ENCODE data around the gene NACAD.

NACAD gene

DNA sequence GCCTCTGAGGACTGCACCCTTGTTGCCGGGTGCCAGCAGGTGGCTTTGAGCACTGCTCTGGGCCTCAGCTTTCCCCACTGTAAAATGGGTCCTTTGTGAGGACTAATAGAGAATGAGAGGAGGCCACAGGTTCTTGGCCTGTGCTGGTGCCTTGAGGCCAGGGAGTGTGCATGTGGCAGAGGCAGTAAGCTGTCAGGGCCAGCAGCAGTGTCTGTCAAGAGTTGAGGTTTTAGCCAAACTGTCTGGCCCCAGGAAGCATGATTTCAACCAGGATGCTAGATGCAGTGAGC, 13.5 kb downstream of the NACAD start:
- Histone ChIP-seq H2AFZ (ENCODE audit: low read depth, low read length) (no peak overlapping the region), H3K27ac (ENCODE audit: low read length) (no peak overlapping the region), H3K9me3 (ENCODE audit: insufficient read depth, low read length, severe bottlenecking) (no peaks in the 10 kb centered on the region), H3K4me2 (ENCODE audit: insufficient read depth, low read length) (no peak overlapping the region), H3K4me1 (ENCODE audit: insufficient read depth, low read length) (no peaks in the 10 kb centered on the region), H3K36me3 (ENCODE audit: insufficient read depth, low read length) (peaks cover 69% of the 10 kb centered on the region), H3K79me2 (ENCODE audit: insufficient read depth, low read length) (peaks cover 2% of the 10 kb centered on the region), H3K9ac (ENCODE audit: low read depth, low read length) (no peak overlapping the region), H3K4me3 (ENCODE audit: low read depth in 1 of 2, low read length in 2 of 2) (no peak overlapping the region), H3K27me3 (ENCODE audit: insufficient read depth, low read length, poor library complexity) (no peaks in the 10 kb centered on the region), H4K20me1 (ENCODE audit: insufficient read depth, low read length) (peaks cover 62% of the 10 kb centered on the region)
- TF ChIP-seq, protein P1, sequence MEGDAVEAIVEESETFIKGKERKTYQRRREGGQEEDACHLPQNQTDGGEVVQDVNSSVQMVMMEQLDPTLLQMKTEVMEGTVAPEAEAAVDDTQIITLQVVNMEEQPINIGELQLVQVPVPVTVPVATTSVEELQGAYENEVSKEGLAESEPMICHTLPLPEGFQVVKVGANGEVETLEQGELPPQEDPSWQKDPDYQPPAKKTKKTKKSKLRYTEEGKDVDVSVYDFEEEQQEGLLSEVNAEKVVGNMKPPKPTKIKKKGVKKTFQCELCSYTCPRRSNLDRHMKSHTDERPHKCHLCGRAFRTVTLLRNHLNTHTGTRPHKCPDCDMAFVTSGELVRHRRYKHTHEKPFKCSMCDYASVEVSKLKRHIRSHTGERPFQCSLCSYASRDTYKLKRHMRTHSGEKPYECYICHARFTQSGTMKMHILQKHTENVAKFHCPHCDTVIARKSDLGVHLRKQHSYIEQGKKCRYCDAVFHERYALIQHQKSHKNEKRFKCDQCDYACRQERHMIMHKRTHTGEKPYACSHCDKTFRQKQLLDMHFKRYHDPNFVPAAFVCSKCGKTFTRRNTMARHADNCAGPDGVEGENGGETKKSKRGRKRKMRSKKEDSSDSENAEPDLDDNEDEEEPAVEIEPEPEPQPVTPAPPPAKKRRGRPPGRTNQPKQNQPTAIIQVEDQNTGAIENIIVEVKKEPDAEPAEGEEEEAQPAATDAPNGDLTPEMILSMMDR (IDR thresholded peaks at IDR 0.05; ENCODE audit: borderline replicate concordance, extremely low read depth, low read length, poor library complexity, severe bottlenecking), result peak; percentile 4
- no peak for TF ChIP-seq EZH2 (IDR thresholded peaks at IDR 0.05; ENCODE audit: borderline replicate concordance, low read depth, low read length, severe bottlenecking)
- ATAC-seq (ENCODE audit: insufficient read depth, low read depth) (no peak), DNase-seq (no peak)

DNA sequence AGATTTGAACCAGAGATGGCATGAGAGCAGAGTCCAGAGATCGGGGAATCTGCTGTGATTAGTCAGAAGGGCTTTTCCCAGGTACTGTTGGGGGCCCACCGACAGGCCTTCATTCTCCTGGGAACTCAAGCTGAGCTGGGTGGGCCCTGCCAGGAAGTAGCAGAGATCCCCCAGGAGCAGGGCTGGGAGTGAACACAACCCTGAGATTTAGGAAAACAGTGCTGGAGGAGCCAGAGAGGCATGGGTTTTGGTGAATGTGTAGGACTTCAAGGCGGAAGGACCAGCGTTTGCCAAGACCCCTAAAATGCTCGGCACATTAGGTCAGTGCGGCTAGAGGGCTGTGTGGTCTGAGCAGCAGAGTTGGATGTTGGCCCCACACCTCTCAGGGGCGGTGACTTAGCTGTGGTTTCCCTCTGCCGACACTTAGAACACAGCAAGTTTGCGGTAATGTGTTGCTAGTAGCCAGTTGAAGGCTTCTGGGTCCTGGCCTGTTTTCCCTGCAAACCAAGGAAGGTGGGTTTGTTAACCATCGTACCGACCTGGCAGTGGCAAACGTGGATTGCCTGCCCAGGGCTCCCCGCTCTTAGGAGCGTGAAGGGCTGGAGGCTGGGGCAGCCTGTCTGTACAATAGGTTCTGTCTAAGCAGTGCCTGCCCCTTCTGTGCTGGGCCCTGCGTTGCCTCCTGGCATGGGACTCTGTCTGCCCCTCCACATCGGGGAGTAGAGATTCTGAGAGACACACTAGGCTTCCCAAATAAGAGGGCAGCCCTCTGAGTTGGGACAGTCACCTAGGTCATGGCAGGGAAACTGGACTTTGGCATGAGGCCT, 14.0 kb downstream of the NACAD start:
- no peaks in the 10 kb centered on the region for H3K27me3 ChIP-seq (ENCODE audit: insufficient read depth, low read length, poor library complexity)
- H3K36me3 ChIP-seq (ENCODE audit: insufficient read depth, low read length), result peaks cover 75% of the 10 kb centered on the region
- no peak overlapping the region for H2AFZ ChIP-seq (ENCODE audit: low read depth, low read length)
- peaks cover 7% of the 10 kb centered on the region for H3K79me2 ChIP-seq (ENCODE audit: insufficient read depth, low read length)
- H3K4me1 ChIP-seq (ENCODE audit: insufficient read depth, low read length), result no peaks in the 10 kb centered on the region
- ATAC-seq (ENCODE audit: insufficient read depth, low read depth) (no peak), DNase-seq (no peak)
- no peak overlapping the region for H3K9ac ChIP-seq (ENCODE audit: low read depth, low read length)
- peaks cover 67% of the 10 kb centered on the region for H4K20me1 ChIP-seq (ENCODE audit: insufficient read depth, low read length)
- no peak overlapping the region for H3K27ac ChIP-seq (ENCODE audit: low read length)
- TF ChIP-seq, protein P1 (IDR thresholded peaks at IDR 0.05; ENCODE audit: borderline replicate concordance, extremely low read depth, low read length, poor library complexity, severe bottlenecking), result no peak
- TF ChIP-seq EZH2 (IDR thresholded peaks at IDR 0.05; ENCODE audit: borderline replicate concordance, low read depth, low read length, severe bottlenecking), result no peak
- H3K4me2 ChIP-seq (ENCODE audit: insufficient read depth, low read length), result no peak overlapping the region
- H3K4me3 ChIP-seq (ENCODE audit: low read depth in 1 of 2, low read length in 2 of 2), result no peak overlapping the region
- H3K9me3 ChIP-seq (ENCODE audit: insufficient read depth, low read length, severe bottlenecking), result no peaks in the 10 kb centered on the region

DNA sequence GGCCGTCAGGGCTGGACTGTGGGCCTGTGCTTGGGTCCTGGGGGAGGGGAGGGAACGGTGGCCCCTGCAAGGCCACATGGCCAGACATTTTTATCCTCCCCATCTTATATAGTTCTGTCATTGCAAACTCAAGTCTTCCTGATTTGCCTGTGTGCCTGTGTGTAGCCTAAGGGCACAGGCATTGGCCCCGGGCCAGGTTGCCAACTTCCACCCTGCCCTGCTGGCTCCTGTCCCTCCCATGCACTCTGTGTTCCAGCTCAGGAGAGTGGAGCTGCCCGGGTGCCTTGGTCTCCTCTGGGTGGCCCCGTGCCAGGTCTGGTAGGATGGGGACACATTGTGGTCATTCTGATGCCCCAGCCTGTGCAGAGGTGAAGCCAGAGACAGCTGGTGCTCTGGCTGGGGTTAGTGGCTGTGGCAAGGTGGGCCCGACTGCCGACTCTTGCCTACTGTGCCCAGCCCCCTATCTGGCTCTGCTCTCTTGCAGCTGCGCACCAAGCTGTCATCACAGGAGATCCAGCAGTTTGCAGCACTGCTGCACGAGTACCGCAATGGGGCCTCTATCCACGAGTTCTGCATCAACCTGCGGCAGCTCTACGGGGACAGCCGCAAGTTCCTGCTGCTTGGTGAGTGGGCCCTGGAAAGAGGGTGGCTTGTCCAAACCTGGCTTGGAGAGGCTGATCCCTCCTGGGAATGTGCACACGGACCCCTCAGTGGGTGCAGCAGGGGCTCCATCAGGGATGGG, 14.8 kb downstream of the NACAD start:
- Histone ChIP-seq H3K9me3 (ENCODE audit: insufficient read depth, low read length, severe bottlenecking) (no peaks in the 10 kb centered on the region), H3K4me2 (ENCODE audit: insufficient read depth, low read length) (no peak overlapping the region), H3K36me3 (ENCODE audit: insufficient read depth, low read length) (peaks cover 83% of the 10 kb centered on the region), H2AFZ (ENCODE audit: low read depth, low read length) (no peak overlapping the region), H3K27ac (ENCODE audit: low read length) (no peak overlapping the region), H3K4me1 (ENCODE audit: insufficient read depth, low read length) (no peaks in the 10 kb centered on the region), H4K20me1 (ENCODE audit: insufficient read depth, low read length) (peaks cover 75% of the 10 kb centered on the region), H3K4me3 (ENCODE audit: low read depth in 1 of 2, low read length in 2 of 2) (no peak overlapping the region), H3K9ac (ENCODE audit: low read depth, low read length) (no peak overlapping the region), H3K79me2 (ENCODE audit: insufficient read depth, low read length) (peaks cover 13% of the 10 kb centered on the region), H3K27me3 (ENCODE audit: insufficient read depth, low read length, poor library complexity) (no peaks in the 10 kb centered on the region)
- TF ChIP-seq, protein P1 (IDR thresholded peaks at IDR 0.05; ENCODE audit: borderline replicate concordance, extremely low read depth, low read length, poor library complexity, severe bottlenecking), result no peak
- no peak for TF ChIP-seq EZH2 (IDR thresholded peaks at IDR 0.05; ENCODE audit: borderline replicate concordance, low read depth, low read length, severe bottlenecking)
- no peak for ATAC-seq (ENCODE audit: insufficient read depth, low read depth)
- no peak for DNase-seq
